Astrocyte (in vitro differentiated cells and primary cell): Measurements from ENCODE around the gene CBR4. TPM values are rescaled to one million over a fixed set of nuclear protein-coding genes. Genes with fewer than 3 reads are reported as not detected.

ENCODE experiments used
- DNase-seq: peaks from one replicate; pipeline ENCODE4 v3.0.0-alpha.2; 2010; ENCODE audit warnings: low read depth
- FAIRE-seq: peaks from 2 replicates; lab custom pipeline; 2011; peaks lifted over from hg19 to GRCh38; lab: Jason Lieb, UNC
- H2AFZ ChIP-seq: 2 replicates; pipeline ENCODE4 v1.6.0; 2012; ENCODE audit warnings: low read depth, low read length, inconsistent platforms
- H3K27ac ChIP-seq: 2 replicates; pipeline ENCODE4 v1.5.1; 2011; ENCODE audit warnings: low read depth, low read length, inconsistent platforms
- H3K27me3 ChIP-seq: 2 replicates; pipeline ENCODE4 v1.6.0; 2011; ENCODE audit warnings: low read length, inconsistent platforms; ENCODE audit not compliant: insufficient read depth
- H3K36me3 ChIP-seq: 2 replicates; pipeline ENCODE4 v1.5.1; 2011; ENCODE audit warnings: low read length, inconsistent platforms; ENCODE audit not compliant: insufficient read depth
- H3K4me1 ChIP-seq: 2 replicates; pipeline ENCODE4 v1.5.1; 2011; ENCODE audit warnings: low read length, inconsistent platforms; ENCODE audit not compliant: insufficient read depth
- H3K4me2 ChIP-seq: 2 replicates; pipeline ENCODE4 v1.6.0; 2012; ENCODE audit warnings: low read length, inconsistent platforms
- H3K4me3 ChIP-seq: 2 replicates; pipeline ENCODE4 v1.5.1; 2011; ENCODE audit warnings: low read depth, mild to moderate bottlenecking, low read length, inconsistent platforms; ENCODE audit not compliant: insufficient read depth
- H3K79me2 ChIP-seq: 2 replicates; pipeline ENCODE4 v1.6.0; 2012; ENCODE audit warnings: mild to moderate bottlenecking, low read length, inconsistent platforms; ENCODE audit not compliant: insufficient read depth
- H3K9ac ChIP-seq: 2 replicates; pipeline ENCODE4 v1.6.0; 2012; ENCODE audit warnings: mild to moderate bottlenecking, low read length, inconsistent platforms
- H3K9me3 ChIP-seq: 2 replicates; pipeline ENCODE4 v1.5.1; 2012; ENCODE audit warnings: low read depth, mild to moderate bottlenecking, low read length, inconsistent platforms; ENCODE audit not compliant: insufficient read depth
- H4K20me1 ChIP-seq: 2 replicates; pipeline ENCODE4 v1.6.0; 2012; ENCODE audit warnings: low read length, inconsistent platforms; ENCODE audit not compliant: insufficient read depth
- H3K27ac Mint-ChIP-seq: one replicate; pipeline ENCODE4 v1.8.0; 2021; ENCODE audit warnings: mild to moderate bottlenecking, mixed read lengths; ENCODE audit not compliant: unreplicated experiment
- H3K27me3 Mint-ChIP-seq: one replicate; pipeline ENCODE4 v1.8.0; 2021; ENCODE audit warnings: low read depth, mixed read lengths; ENCODE audit not compliant: unreplicated experiment
- H3K36me3 Mint-ChIP-seq: one replicate; pipeline ENCODE4 v1.8.0; 2021; ENCODE audit warnings: low read depth, mixed read lengths; ENCODE audit not compliant: unreplicated experiment
- H3K4me1 Mint-ChIP-seq: one replicate; pipeline ENCODE4 v1.8.0; 2021; ENCODE audit warnings: low read depth, mixed read lengths; ENCODE audit not compliant: unreplicated experiment
- H3K4me3 Mint-ChIP-seq: one replicate; pipeline ENCODE4 v1.8.0; 2021; ENCODE audit warnings: mild to moderate bottlenecking, moderate library complexity, mixed read lengths; ENCODE audit not compliant: unreplicated experiment
- H3K9me3 Mint-ChIP-seq: one replicate; pipeline ENCODE4 v1.8.0; 2021; ENCODE audit warnings: mild to moderate bottlenecking, mixed read lengths; ENCODE audit not compliant: unreplicated experiment
- EZH2 ChIP-seq: IDR thresholded peaks from 2 replicates; pipeline ENCODE4 v1.6.1; 2012; ENCODE audit warnings: mild to moderate bottlenecking, low read length, inconsistent platforms; ENCODE audit not compliant: insufficient read depth
- total RNA-seq: library from RNA; stranded (reverse); gene quantifications from 2 replicates; pipeline ENCODE4 v1.2.1, GENCODE V29; 2021
- TF ChIP-seq, protein P1 (sequence below): IDR thresholded peaks from 2 replicates; pipeline ENCODE4 v1.5.1; 2011; ENCODE audit warnings: low read depth, mild to moderate bottlenecking, inconsistent platforms, low read length, moderate library complexity; ENCODE audit not compliant: insufficient read depth

The CBR4 gene
- total RNA-seq, 1 donor from 2014 or later, result 16.8 TPM

DNA sequence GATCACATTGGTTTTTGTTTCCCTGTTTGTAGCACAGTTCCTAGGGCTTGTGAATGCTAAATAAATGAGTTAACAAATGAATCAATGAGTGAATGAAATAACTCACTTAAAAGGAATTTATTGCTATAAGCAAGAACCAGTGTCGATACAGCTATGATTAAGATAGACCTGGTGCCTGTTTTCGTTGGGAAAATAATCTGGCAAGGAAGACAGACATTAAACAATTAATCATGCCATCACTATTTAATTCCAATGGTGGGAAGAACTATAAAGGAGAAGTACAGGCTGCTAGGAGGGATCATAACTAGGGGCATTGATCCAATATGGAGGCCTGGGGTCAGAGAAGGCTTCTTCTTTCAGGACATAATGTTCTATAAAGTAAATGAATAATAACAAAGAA, 4.5 kb upstream of the CBR4 start:
- Mint-ChIP-seq H3K27ac (no peak overlapping the region), H3K36me3 (no peaks in the 10 kb centered on the region), H3K9me3 (peaks cover 2% of the 10 kb centered on the region), H3K27me3 (no peaks in the 10 kb centered on the region), H3K4me3 (no peak overlapping the region), H3K4me1 (peaks cover 2% of the 10 kb centered on the region)
- H3K27ac ChIP-seq, result no peak overlapping the region
- no peak overlapping the region for H3K4me2 ChIP-seq
- H3K9me3 ChIP-seq, result no peaks in the 10 kb centered on the region
- peaks cover 2% of the 10 kb centered on the region for H3K79me2 ChIP-seq
- peaks cover under 1% of the 10 kb centered on the region for H3K4me1 ChIP-seq
- no peaks in the 10 kb centered on the region for H3K36me3 ChIP-seq
- no peak overlapping the region for H3K9ac ChIP-seq
- TF ChIP-seq EZH2, result no peak
- TF ChIP-seq, protein P1, sequence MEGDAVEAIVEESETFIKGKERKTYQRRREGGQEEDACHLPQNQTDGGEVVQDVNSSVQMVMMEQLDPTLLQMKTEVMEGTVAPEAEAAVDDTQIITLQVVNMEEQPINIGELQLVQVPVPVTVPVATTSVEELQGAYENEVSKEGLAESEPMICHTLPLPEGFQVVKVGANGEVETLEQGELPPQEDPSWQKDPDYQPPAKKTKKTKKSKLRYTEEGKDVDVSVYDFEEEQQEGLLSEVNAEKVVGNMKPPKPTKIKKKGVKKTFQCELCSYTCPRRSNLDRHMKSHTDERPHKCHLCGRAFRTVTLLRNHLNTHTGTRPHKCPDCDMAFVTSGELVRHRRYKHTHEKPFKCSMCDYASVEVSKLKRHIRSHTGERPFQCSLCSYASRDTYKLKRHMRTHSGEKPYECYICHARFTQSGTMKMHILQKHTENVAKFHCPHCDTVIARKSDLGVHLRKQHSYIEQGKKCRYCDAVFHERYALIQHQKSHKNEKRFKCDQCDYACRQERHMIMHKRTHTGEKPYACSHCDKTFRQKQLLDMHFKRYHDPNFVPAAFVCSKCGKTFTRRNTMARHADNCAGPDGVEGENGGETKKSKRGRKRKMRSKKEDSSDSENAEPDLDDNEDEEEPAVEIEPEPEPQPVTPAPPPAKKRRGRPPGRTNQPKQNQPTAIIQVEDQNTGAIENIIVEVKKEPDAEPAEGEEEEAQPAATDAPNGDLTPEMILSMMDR, result no peak
- no peak overlapping the region for H3K4me3 ChIP-seq
- DNase-seq, result no peak
- H2AFZ ChIP-seq, result no peak overlapping the region
- no peaks in the 10 kb centered on the region for H4K20me1 ChIP-seq
- no peaks in the 10 kb centered on the region for H3K27me3 ChIP-seq
- no peak for FAIRE-seq

GRCh38 chr4:169013396-169013795, 3.3 kb upstream of the CBR4 start:
- no peaks in the 10 kb centered on the region for H3K27me3 Mint-ChIP-seq

GRCh38 chr4:169012049-169012448, 2.0 kb upstream of the CBR4 start:
- peaks cover 2% of the 10 kb centered on the region for H3K9me3 Mint-ChIP-seq
- Histone ChIP-seq H3K27ac (no peak overlapping the region), H3K27me3 (no peaks in the 10 kb centered on the region), H4K20me1 (no peaks in the 10 kb centered on the region), H2AFZ (no peak overlapping the region), H3K79me2 (peaks cover 19% of the 10 kb centered on the region), H3K36me3 (no peaks in the 10 kb centered on the region), H3K9ac (no peak overlapping the region), H3K9me3 (no peaks in the 10 kb centered on the region), H3K4me1 (peaks cover 14% of the 10 kb centered on the region), H3K4me3 (no peak overlapping the region), H3K4me2 (no peak overlapping the region)
- no peaks in the 10 kb centered on the region for H3K36me3 Mint-ChIP-seq
- H3K27ac Mint-ChIP-seq, result no peak overlapping the region
- H3K27me3 Mint-ChIP-seq, result no peaks in the 10 kb centered on the region
- H3K4me3 Mint-ChIP-seq, result no peak overlapping the region
- peaks cover 16% of the 10 kb centered on the region for H3K4me1 Mint-ChIP-seq
- DNase-seq (no peak), FAIRE-seq (no peak)
- TF ChIP-seq, protein P1, result no peak
- no peak for TF ChIP-seq EZH2

More at GRCh38 chr4:169013396-169013795, 3.3 kb upstream of the CBR4 start:
- H3K4me1 Mint-ChIP-seq, result peaks cover 9% of the 10 kb centered on the region
- H3K4me3 Mint-ChIP-seq, result no peak overlapping the region
- no peaks in the 10 kb centered on the region for H3K36me3 Mint-ChIP-seq
- Histone ChIP-seq H3K9me3 (no peaks in the 10 kb centered on the region), H3K4me3 (no peak overlapping the region), H4K20me1 (no peaks in the 10 kb centered on the region), H3K27ac (no peak overlapping the region), H3K36me3 (no peaks in the 10 kb centered on the region), H2AFZ (no peak overlapping the region), H3K9ac (no peak overlapping the region), H3K4me1 (peaks cover 12% of the 10 kb centered on the region), H3K27me3 (no peaks in the 10 kb centered on the region), H3K4me2 (no peak overlapping the region), H3K79me2 (peaks cover 14% of the 10 kb centered on the region)
- FAIRE-seq, result no peak
- H3K27ac Mint-ChIP-seq, result no peak overlapping the region
- DNase-seq, result no peak
- H3K9me3 Mint-ChIP-seq, result peaks cover 2% of the 10 kb centered on the region
- TF ChIP-seq, protein P1, result no peak
- TF ChIP-seq EZH2, result no peak
